VCaP (cell line): ENCODE measurements around the gene CAMTA1.

Source experiments
- H3K27ac ChIP-seq: fragments of 450-650 bp; 2 replicates; pipeline ENCODE4 v1.5.1; 2017
- CTCF ChIP-seq: fragments of 450-650 bp; conservative IDR thresholded peaks from 2 replicates; pipeline ENCODE4 v1.5.1; 2017; ENCODE audit warnings: mild to moderate bottlenecking, moderate library complexity

CAMTA1 gene

GRCh38 chr1:6959491-6959890, 174.2 kb downstream of the CAMTA1 start:
- peak overlapping the region; percentile 95 for H3K27ac ChIP-seq
- TF ChIP-seq CTCF = no peak

- H3K27ac ChIP-seq = peak overlapping the region; percentile 95
- peak; percentile 28; the same call in 1 of the 2 replicates for TF ChIP-seq CTCF
Measured at GRCh38 chr1:6960291-6960811, 175.1 kb downstream of the CAMTA1 start.

- peak overlapping the region; percentile 95 for H3K27ac ChIP-seq
- no peak; the same call in 1 of the 2 replicates for TF ChIP-seq CTCF
Measured at GRCh38 chr1:6960860-6961259, 175.6 kb downstream of the CAMTA1 start.

- peak overlapping the region; percentile 95 for H3K27ac ChIP-seq
- no peak for TF ChIP-seq CTCF
Measured at GRCh38 chr1:6961289-6961688, 176.0 kb downstream of the CAMTA1 start.

GRCh38 chr1:6961905-6962477, 176.7 kb downstream of the CAMTA1 start:
- no peak for TF ChIP-seq CTCF
- peak overlapping the region; percentile 95; the same call in 1 of the 2 replicates for H3K27ac ChIP-seq

- H3K27ac ChIP-seq = no peak overlapping the region; the same call in 1 of the 2 replicates
- TF ChIP-seq CTCF = no peak
Measured at GRCh38 chr1:6962478-6962995, 177.3 kb downstream of the CAMTA1 start.

- TF ChIP-seq CTCF = no peak
- peak overlapping the region; percentile 89; the same call in 1 of the 2 replicates for H3K27ac ChIP-seq
Measured at GRCh38 chr1:6962996-6963911, 178.0 kb downstream of the CAMTA1 start.
